ENCODE data around the gene PARVA.

DNA sequence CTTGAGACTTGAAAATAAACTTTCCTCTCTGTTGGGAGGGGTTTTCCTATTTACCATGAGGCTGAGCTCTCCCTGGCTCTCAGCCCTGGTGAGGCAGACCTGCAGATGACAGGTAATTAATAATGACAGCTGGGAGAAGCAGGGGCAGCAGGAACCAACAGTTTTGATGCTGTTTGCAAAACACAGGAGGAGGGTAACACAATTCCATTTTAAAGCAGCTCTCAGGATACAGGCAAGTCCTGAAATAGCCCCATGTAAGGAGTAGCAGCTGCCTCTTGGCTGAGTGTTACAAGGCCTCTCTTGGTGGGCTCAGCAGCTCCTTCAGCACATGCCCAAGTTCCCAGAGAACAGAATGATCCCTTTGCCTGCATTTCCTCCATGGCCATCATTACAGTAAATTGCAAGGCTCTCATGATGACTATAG lies 13.3 kb downstream of the PARVA start:
- no peak for TF ChIP-seq POLR2A (IDR thresholded peaks at IDR 0.05)
- TF ChIP-seq, protein P1, sequence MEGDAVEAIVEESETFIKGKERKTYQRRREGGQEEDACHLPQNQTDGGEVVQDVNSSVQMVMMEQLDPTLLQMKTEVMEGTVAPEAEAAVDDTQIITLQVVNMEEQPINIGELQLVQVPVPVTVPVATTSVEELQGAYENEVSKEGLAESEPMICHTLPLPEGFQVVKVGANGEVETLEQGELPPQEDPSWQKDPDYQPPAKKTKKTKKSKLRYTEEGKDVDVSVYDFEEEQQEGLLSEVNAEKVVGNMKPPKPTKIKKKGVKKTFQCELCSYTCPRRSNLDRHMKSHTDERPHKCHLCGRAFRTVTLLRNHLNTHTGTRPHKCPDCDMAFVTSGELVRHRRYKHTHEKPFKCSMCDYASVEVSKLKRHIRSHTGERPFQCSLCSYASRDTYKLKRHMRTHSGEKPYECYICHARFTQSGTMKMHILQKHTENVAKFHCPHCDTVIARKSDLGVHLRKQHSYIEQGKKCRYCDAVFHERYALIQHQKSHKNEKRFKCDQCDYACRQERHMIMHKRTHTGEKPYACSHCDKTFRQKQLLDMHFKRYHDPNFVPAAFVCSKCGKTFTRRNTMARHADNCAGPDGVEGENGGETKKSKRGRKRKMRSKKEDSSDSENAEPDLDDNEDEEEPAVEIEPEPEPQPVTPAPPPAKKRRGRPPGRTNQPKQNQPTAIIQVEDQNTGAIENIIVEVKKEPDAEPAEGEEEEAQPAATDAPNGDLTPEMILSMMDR (IDR thresholded peaks at IDR 0.05): no peak

All from lower leg skin (tissue), 3 donors.